K562 (cell line): ENCODE measurements around the gene ROR2. TPM values are rescaled to one million over a fixed set of nuclear protein-coding genes. Genes with fewer than 3 reads are reported as not detected.

Experiments
- ARID1B ChIP-seq: fragments of 450-650 bp; IDR thresholded peaks from 2 replicates; pipeline ENCODE4 v1.6.1; 2016; ENCODE audit warnings: antibody characterized with exemption, mild to moderate bottlenecking, inconsistent platforms
- CREB1 ChIP-seq, 2 experiments: sonication (generic) in 1 of 2; formaldehyde crosslinking in 1 of 2; IDR thresholded peaks; 2 replicates each; pipeline versions ENCODE4 v1.6.1 to v1.8.0; 2012 to 2022; ENCODE audit warnings: inconsistent platforms in 1 of 2, mild to moderate bottlenecking in 1 of 2, missing genetic modification reagents in 1 of 2, moderate library complexity in 1 of 2
- CREM ChIP-seq: IDR thresholded peaks from 2 replicates; pipeline ENCODE4 v1.6.1; 2014; ENCODE audit warnings: antibody characterized with exemption, low read depth
- ESRRB ChIP-seq: fragments of 250-450 bp; sonication (Bioruptor Pico); IDR thresholded peaks from 2 replicates; pipeline ENCODE4 v1.5.0; 2020; ENCODE audit warnings: mild to moderate bottlenecking, moderate library complexity, borderline replicate concordance
- FOSL1 ChIP-seq: fragments of 200-800 bp; sonication (Bioruptor generic); conservative IDR thresholded peaks from 2 replicates; pipeline ENCODE4 v1.6.1; 2016; ENCODE audit warnings: missing genetic modification characterization, missing compliant biosample characterization
- FOXO4 ChIP-seq: fragments of 450-650 bp; formaldehyde crosslinking; IDR thresholded peaks from 2 replicates; pipeline ENCODE4 v1.4.0; 2020; ENCODE audit warnings: mild to moderate bottlenecking, moderate library complexity
- MEIS2 ChIP-seq: fragments of 450-650 bp; IDR thresholded peaks from 2 replicates; pipeline ENCODE4 v1.6.1; 2014; ENCODE audit warnings: mild to moderate bottlenecking; ENCODE audit not compliant: partially characterized antibody
- TCF3 ChIP-seq: sonication (generic); formaldehyde crosslinking; IDR thresholded peaks from 2 replicates; pipeline ENCODE4 v1.4.0; 2020; ENCODE audit warnings: mild to moderate bottlenecking, missing genetic modification reagents
- TFAP4 ChIP-seq: sonication (generic); formaldehyde crosslinking; IDR thresholded peaks from 2 replicates; pipeline ENCODE4 v1.8.0; 2022; ENCODE audit warnings: missing genetic modification reagents, mild to moderate bottlenecking, moderate library complexity, borderline replicate concordance
- THAP12 ChIP-seq: fragments of 250-450 bp; sonication (Bioruptor Pico); IDR thresholded peaks from 2 replicates; pipeline ENCODE4 v1.9.0; 2021; ENCODE audit warnings: mild to moderate bottlenecking, inconsistent platforms
- ZNF12 ChIP-seq: sonication (generic); formaldehyde crosslinking; IDR thresholded peaks from 2 replicates; pipeline ENCODE4 v1.4.0; 2020; ENCODE audit warnings: mild to moderate bottlenecking, missing genetic modification reagents
- ZNF395 ChIP-seq: fragments of 200-800 bp; sonication (Bioruptor generic); IDR thresholded peaks from 2 replicates; pipeline ENCODE4 v1.6.1; 2017; ENCODE audit warnings: missing genetic modification characterization, missing compliant biosample characterization
- ZNF57 ChIP-seq: fragments of 450-650 bp; formaldehyde crosslinking; IDR thresholded peaks from 2 replicates; pipeline ENCODE4 v1.4.0; 2020; ENCODE audit warnings: mild to moderate bottlenecking, moderate library complexity
- polyA plus RNA-seq, 8 experiments: library from polyadenylated mRNA; depleted of rRNA in 4 of 8; stranded (reverse) in 5 of 8; unstranded in 3 of 8; fragments of >200 nt; fragmentation: Nextera tagmentation in 2 of 8; fragmentation: Illumina TruSeq in 1 of 8; extraction: Ambion mirVana in 2 of 8; extraction: Trizol in 1 of 8; gene quantifications; 2 replicates each; pipeline versions ENCODE4 v1.2.1 to v1.2.3, GENCODE V29; 2011 to 2014; ENCODE audit warnings: inconsistent platforms in 1 of 8, missing spikeins in 1 of 8
- total RNA-seq, 7 experiments: library from RNA; depleted of rRNA in 6 of 7; stranded (reverse); fragments of >200 nt in 6 of 7; fragmentation: Illumina TruSeq in 2 of 7; extraction: Trizol in 2 of 7; gene quantifications; 2 replicates each; pipeline versions ENCODE4 v1.2.1 to v1.2.3, GENCODE V29; 2011 to 2021; ENCODE audit warnings: low replicate concordance in 1 of 7
- TF ChIP-seq, protein P1 (sequence below): fragments of 450-650 bp; IDR thresholded peaks from 2 replicates; pipeline ENCODE4 v1.6.1; 2017; ENCODE audit warnings: mild to moderate bottlenecking, moderate library complexity
- TF ChIP-seq, protein P2 (sequence below), 2 experiments: fragments of 450-650 bp; conservative IDR thresholded peaks; 2 replicates each; pipeline ENCODE4 v1.6.1; 2017; ENCODE audit warnings: mild to moderate bottlenecking in 2 of 2, moderate library complexity in 2 of 2

ROR2 gene
- total and polyA plus RNA-seq, 9 of the 15 experiments (the other 6 are each of a cell fraction or from before 2014, with no cell fraction given), result 5.6 to 33.8 (median 15.3) TPM

GRCh38 chr9:91746904-91747303 lies 203.1 kb downstream of the ROR2 start (continued):
- TF ChIP-seq, protein P1, sequence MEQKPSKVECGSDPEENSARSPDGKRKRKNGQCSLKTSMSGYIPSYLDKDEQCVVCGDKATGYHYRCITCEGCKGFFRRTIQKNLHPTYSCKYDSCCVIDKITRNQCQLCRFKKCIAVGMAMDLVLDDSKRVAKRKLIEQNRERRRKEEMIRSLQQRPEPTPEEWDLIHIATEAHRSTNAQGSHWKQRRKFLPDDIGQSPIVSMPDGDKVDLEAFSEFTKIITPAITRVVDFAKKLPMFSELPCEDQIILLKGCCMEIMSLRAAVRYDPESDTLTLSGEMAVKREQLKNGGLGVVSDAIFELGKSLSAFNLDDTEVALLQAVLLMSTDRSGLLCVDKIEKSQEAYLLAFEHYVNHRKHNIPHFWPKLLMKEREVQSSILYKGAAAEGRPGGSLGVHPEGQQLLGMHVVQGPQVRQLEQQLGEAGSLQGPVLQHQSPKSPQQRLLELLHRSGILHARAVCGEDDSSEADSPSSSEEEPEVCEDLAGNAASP, result no peak
- TF ChIP-seq TFAP4 (CRISPR knock-in tag) (peak; percentile 17; the same call in 1 of the 2 replicates), ZNF57 (CRISPR knock-in tag) (no peak), THAP12 (CRISPR knock-in tag) (no peak), CREM (0 out of 2 replicates have a peak, but pooled peaks have one; percentile 7), MEIS2 (peak; percentile 66), ZNF12 (no peak), ZNF395 (CRISPR knock-in tag) (no peak), CREB1 (IDR thresholded peaks at IDR 0.05) (no peak), CREB1 (CRISPR knock-in tag; IDR thresholded peaks at IDR 0.05) (no peak), FOSL1 (tag) (peak; percentile 44), ARID1B (peak; percentile 17; the same call in 1 of the 2 replicates), FOXO4 (CRISPR knock-in tag) (no peak), ESRRB (no peak), TCF3 (0 out of 2 replicates have a peak, but pooled peaks have one; percentile 20)
- TF ChIP-seq, protein P2, sequence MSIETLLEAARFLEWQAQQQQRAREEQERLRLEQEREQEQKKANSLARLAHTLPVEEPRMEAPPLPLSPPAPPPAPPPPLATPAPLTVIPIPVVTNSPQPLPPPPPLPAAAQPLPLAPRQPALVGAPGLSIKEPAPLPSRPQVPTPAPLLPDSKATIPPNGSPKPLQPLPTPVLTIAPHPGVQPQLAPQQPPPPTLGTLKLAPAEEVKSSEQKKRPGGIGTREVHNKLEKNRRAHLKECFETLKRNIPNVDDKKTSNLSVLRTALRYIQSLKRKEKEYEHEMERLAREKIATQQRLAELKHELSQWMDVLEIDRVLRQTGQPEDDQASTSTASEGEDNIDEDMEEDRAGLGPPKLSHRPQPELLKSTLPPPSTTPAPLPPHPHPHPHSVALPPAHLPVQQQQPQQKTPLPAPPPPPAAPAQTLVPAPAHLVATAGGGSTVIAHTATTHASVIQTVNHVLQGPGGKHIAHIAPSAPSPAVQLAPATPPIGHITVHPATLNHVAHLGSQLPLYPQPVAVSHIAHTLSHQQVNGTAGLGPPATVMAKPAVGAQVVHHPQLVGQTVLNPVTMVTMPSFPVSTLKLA (conservative IDR thresholded peaks at IDR 0.05), result peak in 1 of 2 experiments; percentile 69; a peak in 3 of 4 replicates
